Caki2 (cell line): ENCODE measurements around the gene SH3PXD2B. TPM values are rescaled to one million over a fixed set of nuclear protein-coding genes. Genes with fewer than 3 reads are reported as not detected.
A peak's percentile ranks its signal among the peaks of the same experiment; 100 is the strongest.

Experiments used
- DNase-seq: peaks from one replicate; pipeline ENCODE4 v3.0.0-alpha.2; 2015; ENCODE audit warnings: low read depth
- in situ Hi-C: cut with HindIII; loops from 2 replicates; pipeline ENCODE4 v1.10.0; 2016; ENCODE audit warnings: low sequenced_read_pairs, low pct_unique_long_range_greater_than_20kb, mixed read lengths
- total RNA-seq: library from RNA; depleted of rRNA; stranded (reverse); fragments of >200 nt; shearing (Covaris generic); gene quantifications from 2 replicates; pipeline ENCODE4 v1.2.3, GENCODE V29; 2014; ENCODE audit warnings: low replicate concordance

The SH3PXD2B gene
- total RNA-seq, 1 experiment from 2014 or later: 25.2 TPM

DNA sequence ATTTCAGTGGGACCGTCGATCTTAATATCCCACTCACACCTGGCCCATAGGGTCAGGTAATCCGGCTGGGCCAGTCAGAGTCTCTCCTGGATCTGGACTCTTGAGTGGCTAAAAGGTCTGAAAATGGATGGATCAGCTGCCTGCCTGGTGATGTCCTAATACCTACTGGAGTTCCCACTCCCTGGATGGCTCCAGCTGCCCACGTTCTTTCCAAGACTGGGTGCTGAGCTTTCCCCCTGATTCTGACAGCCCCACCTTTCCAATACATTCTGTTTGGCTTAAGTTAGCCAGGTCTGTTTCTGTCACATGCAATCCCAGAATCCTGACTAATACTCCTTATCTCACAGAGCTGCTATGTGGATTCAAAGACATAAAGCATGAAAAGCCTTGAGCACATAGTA lies 10.2 kb downstream of the SH3PXD2B start:
- peak; percentile 21 for DNase-seq
- in situ Hi-C loops: no loop called here

DNA sequence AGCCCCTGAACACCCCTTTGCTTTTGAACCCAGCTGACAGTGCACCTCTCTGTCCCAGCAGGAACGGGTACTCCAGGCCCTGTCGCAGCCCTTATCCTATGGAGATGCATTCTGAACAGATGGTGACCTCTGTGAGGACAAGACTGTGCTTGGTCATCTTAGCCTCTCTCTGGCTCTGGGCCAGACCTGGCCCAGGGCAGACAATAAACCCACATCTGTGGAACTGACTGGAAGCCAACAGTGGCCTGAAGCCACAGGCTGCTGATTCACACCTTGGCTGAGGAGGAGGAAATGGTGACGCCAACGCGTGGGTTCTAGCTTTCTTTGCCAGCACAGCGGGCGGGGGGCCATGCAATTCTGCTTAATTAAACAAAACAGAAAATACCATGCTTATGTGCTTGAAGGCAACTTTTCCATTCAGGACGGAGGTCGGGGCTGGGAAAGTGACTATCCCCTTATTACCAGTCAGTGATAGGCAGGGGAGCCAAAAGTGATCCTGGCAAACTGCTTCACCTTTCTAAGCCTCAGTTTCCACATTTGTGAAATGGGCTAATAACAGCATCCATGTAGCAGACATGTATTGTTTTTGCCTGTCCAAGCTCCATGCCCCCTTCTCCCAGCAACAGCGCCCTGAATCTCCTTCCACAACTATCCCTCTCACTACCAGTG lies 10.8 kb downstream of the SH3PXD2B start:
- in situ Hi-C loops: no loop called here
- peak; percentile 89 for DNase-seq

DNA sequence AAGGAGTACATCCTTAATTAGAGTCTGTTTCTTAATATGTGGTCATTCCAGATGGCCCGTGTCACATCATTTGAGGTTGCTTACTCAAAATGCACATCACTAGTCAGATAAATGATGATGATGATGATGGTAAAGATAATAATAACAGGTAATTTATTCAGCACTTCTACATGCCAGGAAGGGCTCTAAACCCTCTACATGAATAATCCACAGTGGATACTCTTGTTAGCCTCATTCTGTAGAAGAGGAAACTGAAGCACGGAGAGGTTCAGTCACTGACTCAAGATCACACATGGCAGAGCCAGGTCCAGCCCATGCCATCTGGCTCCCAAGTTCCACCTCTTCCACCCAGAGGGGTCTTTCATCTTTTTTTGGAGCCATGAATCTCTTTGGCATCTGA lies 11.7 kb downstream of the SH3PXD2B start:
- in situ Hi-C loops: no loop called here

DNA sequence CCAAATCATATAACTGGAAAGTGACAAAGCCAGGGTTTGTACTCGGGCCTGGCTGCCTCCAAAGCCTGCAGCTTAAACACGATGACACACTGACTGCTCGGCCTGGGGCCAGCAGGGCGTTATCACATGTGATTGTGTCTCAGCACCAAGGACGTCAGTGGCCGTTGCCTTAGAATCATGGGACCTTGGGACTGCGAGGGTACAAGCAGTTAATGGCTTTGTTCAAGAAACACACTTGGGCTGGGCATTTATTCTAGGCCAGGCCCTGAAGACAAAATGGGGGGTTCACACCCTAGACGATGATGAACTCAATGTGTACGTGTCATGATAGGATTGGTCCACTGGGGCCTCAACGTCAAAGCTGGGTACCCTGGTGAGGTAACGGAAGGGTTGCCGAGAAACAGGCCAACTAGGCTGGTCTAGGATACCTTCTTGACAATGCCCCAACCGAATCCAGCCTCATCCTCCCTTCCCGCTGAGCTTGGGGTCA lies 13.0 kb downstream of the SH3PXD2B start:
- in situ Hi-C loops: no loop called here
- no peak for DNase-seq

More for the DNA sequence above, 11.7 kb downstream of the SH3PXD2B start:
- no peak for DNase-seq

DNA sequence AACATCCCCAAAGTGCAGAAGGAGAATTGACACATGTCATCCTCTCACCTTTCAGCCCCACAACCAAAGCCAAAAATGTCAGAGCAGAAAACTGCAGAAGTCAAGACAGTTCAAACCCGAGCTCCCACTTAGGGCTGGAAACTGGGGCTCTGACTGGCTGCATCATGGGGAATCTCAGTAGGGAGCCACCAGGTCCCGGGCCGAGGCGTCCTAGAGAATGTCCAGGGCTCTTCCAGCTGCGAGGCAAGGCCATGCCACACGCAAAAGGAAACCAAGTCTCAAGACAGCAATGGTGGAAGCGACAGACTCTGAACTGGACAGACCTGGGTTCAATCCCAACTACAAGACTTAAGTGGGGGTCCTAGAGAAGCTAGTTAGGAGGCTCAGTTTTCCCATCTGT lies 13.8 kb downstream of the SH3PXD2B start:
- DNase-seq: no peak

DNA sequence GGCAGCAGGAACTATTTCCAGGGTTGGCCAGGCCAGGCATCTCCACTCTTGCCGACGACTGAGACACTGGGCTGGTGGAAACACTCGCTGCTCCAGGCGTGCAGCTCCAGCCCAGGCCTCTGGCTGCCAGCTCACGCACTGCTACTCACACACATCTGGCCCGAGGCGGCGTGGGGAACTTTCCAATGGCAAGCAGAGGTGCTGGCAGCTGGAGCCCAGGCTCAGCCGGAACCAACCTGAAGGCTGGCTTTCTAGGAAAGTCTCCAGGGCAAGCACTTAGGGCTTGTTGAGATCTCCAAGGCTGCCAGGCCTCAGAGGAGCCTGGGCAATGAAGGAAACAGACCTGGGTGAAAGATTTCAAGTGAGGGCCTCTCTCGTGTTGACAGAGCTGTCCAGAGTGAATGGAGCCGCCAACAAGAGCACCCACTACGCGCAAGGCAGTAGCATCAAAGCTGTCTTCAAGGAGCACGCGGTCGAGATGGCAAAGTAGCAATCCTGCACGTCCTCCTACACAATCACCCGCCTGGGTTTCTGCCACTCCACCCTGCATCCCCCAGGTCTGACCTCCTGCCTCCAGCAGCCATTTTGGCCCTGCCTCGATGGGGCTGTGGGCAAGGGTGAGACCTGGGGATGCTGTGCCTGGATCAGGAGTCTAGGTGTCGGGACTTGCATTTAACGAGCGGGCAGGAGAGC lies 14.4 kb downstream of the SH3PXD2B start:
- no peak for DNase-seq
- in situ Hi-C loops: no loop called here

More for the DNA sequence above, 13.8 kb downstream of the SH3PXD2B start:
- in situ Hi-C loops: no loop called here

DNA sequence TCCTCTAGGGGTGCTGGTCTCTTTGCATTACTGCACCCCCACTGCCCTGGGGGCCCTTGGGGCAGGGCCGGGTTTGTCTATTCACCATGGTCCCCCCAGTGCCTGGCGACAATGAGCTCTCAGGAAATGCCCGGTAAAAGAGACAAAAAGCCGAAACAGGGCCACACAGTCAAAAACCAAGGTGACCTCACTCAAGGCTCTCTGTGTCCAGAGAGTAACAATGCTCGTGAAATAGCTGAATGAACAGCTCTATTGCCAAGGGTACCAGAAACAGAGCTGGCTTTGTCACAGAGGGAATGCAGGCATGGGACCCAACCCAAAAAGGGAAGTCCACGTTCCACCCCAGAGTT lies 16.0 kb downstream of the SH3PXD2B start:
- in situ Hi-C loops: no loop called here
- DNase-seq: no peak

DNA sequence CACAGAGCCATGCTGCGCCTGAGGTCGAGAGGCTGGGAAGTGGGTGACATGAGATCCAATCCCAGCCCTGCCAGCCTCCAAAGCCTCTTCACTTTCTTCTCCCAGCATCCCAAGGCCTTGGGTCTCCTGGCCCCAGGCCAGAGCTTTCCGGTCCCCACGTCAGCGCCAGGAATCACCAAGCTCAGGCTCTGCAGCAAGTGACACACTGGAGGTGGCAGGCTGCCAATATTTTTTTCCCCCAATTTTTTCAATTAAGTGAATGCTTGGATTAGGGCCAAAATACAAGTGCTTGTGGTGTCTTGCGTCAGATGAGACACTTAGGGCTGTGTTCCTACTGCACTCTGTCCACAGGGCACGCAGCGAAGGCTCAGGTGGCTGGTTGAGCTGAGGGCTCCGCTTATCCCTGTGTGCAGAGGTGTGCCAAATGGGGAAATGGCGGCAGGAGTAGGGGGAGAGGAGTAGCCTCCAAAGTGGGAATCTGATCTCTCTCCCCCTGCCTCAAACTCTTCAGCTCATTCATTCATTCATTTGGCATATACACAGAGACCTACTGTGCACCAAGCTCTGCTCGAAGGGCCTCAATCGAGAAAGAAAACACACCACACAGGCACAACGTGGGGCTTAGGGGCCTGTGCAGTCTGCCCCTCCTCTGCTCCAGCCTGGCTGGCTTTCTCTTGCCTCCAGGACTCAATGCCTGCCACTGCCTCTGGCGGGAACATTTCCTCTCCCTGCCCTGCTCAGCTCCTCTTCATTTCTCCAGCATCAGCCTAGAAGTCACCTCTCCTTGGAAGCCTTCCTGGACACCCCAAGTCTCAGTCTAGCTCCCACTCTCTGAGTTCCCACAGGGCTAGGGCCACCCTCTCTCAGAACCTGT lies 16.6 kb downstream of the SH3PXD2B start:
- in situ Hi-C loops: no loop called here
- peak; percentile 95 for DNase-seq

DNA sequence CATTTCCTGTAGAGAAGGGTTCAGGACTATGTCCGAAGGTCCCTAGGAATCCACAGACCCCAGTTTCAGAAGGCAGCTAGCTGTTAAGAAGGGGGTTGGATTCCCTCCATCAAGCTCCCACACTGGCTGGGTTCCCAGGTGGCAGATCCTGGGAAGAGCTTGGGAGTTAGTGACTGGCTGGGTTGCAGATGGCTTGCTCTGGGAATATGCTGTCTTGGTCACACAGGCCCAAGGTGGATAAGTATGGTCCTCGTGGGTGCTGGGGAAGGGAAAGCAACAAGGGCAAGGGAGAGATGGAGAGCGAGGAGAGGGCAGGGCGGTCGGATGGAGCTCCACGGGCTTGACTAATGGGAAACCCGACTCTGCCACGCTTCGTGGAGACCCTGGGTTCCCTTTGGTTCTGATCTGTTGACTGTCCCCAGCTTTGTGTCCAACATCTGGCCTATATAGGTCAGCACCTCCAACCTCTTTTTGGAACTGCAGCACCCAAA lies 17.4 kb downstream of the SH3PXD2B start:
- in situ Hi-C loops: no loop called here
- DNase-seq: no peak

DNA sequence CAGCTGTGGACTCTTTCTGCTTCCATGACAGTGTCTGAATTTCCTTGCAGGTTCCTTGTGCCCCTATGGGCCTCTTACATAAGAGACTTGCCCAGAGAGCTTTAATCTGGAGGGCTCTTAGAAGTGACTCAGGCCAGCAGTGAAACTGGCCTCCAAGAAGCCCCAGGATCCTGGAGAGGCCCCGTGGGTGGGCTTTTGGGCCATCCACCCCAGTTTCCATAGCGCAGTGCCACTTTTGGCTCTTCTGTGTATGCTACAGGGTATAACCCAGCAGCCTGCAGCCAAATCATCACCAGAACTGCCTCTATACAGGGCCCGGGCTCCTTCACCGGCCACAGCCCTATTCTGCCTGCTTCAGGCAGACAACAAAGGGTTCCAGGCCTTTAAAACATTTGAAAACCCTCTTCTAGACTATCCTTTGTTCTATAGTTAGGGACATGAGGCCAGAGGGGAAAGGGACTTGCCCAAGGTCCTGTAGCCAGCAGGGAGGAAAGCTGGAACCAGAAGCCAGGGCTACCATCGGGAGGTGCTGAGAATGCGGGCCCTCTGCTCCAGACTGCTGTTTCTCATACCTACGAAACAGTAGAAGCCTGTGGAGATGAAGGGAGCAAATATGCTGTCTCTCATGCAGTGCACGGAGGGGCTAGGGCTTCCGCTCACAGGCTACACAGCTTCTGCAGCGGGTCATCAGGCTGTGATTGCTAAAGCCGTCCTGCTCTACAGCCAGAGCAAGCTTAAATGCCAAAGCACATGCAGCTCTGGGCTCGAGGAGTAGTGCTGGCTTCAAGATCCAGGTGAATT lies 18.0 kb downstream of the SH3PXD2B start:
- no peak for DNase-seq

DNA sequence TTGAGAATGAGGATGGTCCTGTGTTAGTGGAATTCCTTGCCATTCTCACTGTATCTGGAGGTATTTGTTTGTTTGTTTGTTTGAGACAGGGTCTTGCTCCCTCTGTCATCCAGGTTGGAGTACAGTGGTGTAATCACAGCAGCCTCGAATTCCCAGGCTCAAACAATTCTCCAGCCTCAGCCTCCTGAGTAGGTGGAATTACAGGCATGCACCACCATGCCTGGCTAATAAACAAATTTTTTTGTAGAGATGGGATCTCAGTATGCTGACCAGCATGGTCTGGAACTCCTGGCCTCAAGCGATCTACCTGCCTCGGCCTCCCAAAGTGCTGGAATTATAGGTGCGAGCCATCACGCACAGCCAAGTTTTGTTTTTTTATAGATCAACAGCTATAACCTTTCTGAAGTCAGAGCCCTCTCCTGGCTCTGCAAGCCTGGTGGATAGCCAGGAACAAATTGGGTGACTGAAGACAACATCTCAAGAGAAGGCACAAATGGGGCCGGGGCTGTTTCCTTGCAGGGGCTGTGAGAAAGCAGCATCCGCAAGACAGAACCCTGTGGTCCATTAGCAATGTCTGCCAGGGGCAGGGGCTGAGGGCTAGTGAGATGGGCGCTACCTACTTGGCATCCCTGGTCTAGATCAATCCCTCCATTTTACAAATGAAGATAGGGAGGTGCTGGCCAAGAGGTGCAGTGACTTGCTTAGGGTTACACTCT lies 18.8 kb downstream of the SH3PXD2B start:
- no peak for DNase-seq
- in situ Hi-C loops: no loop called here

More for the DNA sequence above, 18.0 kb downstream of the SH3PXD2B start:
- in situ Hi-C loops: no loop called here

DNA sequence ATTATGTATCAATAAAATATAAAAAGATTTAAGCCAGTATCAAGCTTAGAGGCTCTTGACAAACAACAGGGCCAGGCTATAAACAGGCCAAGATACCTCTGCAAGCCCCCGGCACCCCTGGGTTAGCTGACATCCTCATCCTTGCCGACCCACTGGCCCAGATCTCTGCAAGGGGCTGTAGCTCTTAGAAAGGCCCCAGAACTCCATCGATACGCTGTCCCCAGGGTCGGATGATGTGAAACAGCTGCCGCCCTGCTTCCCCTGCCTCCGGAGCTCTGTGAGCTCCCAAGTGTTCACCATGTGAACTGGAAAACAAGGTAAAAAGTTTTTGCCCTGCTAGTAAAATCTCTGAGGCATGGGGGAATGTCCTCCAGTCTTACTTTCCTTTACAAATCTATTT lies 20.1 kb downstream of the SH3PXD2B start:
- in situ Hi-C loops: no loop called here
- no peak for DNase-seq

DNA sequence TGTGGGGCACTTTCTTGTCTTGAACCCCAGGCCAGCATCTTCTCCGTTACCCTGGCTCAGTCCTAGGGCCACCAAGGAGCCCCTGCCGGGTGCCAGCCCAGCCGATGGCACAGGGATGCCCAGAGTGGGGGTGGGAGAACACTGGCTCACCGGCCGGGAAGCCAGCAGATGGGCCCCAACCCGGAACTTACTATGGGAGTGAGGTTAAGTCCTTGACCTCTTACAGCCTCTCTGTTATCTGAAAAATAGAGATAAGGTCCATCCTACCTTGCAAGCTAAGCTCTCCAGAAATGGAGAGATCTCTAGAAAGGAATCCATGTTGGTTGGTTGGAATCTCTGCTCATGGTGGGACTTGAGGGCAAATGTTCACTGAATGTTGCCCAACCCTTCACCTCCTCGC lies 20.8 kb downstream of the SH3PXD2B start:
- DNase-seq: no peak
- in situ Hi-C loops: no loop called here

DNA sequence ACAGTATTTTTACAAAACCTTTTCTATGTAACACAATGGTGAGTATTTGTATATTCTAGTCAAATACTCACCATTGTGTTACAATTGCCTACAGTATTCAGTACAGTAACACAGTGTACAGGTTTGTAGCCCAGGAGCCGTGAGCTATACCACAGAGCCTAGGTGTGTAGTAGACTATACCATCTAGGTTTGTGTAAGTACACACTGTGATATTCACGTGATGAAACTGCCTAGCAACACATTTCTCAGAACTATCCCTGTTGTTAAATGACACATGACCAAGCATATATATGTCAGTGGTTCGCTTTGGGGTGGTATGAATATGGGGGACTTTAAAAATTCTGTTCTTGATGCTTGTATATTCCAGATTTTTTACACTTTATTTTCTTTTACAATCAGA lies 21.3 kb downstream of the SH3PXD2B start:
- no peak for DNase-seq
- in situ Hi-C loops: no loop called here

DNA sequence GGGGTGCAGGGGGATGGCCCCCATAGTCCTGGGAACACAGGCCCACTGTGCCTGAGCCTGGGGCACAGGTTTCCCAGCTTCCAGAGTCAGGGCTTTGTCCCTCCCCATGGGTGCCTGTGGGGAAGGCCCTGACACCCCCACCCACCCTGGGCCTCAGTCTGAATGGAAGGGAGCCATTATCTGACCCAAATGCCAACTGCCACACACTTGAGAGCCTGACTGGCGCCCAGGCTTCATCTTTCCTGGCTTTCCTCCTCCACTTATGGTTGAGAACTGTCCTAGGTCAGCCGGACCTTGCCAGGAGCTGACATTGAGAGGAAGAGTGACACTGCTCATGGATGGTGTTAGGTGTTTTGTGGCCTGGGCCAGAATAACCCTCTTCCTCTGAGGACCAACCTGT lies 24.0 kb downstream of the SH3PXD2B start:
- no peak for DNase-seq
- in situ Hi-C loops: no loop called here

DNA sequence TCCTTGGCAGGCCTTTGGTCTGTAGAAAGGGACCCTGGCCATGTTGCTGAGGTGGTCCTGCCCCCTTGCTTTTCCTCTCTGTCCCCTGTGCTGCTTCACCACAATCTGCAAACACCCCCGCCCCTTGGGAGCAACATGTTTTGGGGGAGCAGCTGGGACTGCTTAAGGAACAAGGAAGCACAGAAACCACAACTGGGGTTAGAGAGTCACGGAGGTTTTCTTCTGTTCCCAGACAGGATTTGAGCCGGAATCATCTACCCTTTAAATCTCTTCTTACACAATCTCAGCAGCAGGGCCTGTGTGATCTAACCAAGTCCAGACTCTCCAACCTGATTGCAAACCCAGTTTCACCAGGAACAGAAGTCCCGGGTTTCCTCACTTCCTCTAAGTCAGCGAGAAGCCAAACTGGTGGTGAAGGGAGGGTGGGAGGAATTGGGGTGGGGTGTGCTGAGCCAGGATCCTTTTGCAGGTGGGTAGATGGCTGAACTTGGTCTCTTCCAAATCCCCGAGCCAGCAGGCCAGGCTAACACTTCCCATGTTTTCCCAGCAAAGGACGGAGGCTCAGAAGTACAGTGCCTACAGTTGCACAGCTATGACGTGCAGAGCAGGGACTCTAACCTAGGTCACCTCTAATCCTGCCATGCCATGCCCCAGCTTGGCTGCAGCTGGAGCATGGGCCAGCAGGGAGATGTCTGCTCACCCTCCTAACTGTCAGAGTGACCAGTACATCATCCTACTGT lies 25.0 kb downstream of the SH3PXD2B start:
- in situ Hi-C loops: no loop called here
- DNase-seq: no peak
